B cell (primary cell): Measurements from ENCODE around the gene TSC22D1. TPM values are rescaled to one million over a fixed set of nuclear protein-coding genes. Genes with fewer than 3 reads are reported as not detected.

Experiments used
- ATAC-seq: fragments of 200-7000 bp; cut with Tn5 transposase; one replicate; pipeline ENCODE4 v1.10.0; 2021; ENCODE audit warnings: low read depth, mild to moderate bottlenecking, moderate number of reproducible peaks, moderate library complexity
- CTCF ChIA-PET: fragments of 350-600 bp; sonication (Branson Sonifier 250); formaldehyde crosslinking; loops from one replicate; lab custom pipeline; 2021; ENCODE audit warnings: antibody characterized with exemption, inconsistent platforms; lab: Charles Lee
- POLR2A ChIA-PET: fragments of 350-600 bp; sonication (Branson Sonifier 250); formaldehyde crosslinking; loops from one replicate; lab custom pipeline; 2021; ENCODE audit warnings: antibody characterized with exemption; lab: Charles Lee
- DNase-seq: peaks from one replicate; pipeline ENCODE4 v3.0.0; 2013
- H2AFZ ChIP-seq: 2 replicates; pipeline ENCODE4 v1.6.1; 2012; ENCODE audit warnings: mild to moderate bottlenecking, low read depth, low read length; ENCODE audit not compliant: insufficient read depth, poor library complexity, severe bottlenecking
- H3K27ac ChIP-seq, 2 donors: 1 replicate in 1 of 2; 2 replicates in 1 of 2; pipeline ENCODE4 v1.5.1; 2012 to 2013; ENCODE audit warnings: low read length in 2 of 2, mild to moderate bottlenecking in 2 of 2, moderate library complexity in 1 of 2
- H3K27me3 ChIP-seq, 4 experiments: fragments of 200-600 bp in 1 of 4; sonication (generic) in 1 of 4; replicated peaks in 1 of 4; 1 replicate in 2 of 4; 2 replicates in 2 of 4; pipeline versions ENCODE4 v1.6.1 to v1.7.0; 2013 to 2016; ENCODE audit warnings: low read length in 3 of 4, mild to moderate bottlenecking in 2 of 4, mixed read lengths in 1 of 4, moderate library complexity in 1 of 4; ENCODE audit not compliant: insufficient read depth in 4 of 4, control insufficient read depth in 3 of 4; ENCODE audit errors: control extremely low read depth in 1 of 4
- H3K36me3 ChIP-seq, 2 experiments: replicated peaks in 1 of 2; 1 replicate in 1 of 2; 2 replicates in 1 of 2; pipeline versions ENCODE4 v1.6.1 to v1.7.1; 2013; ENCODE audit warnings: low read length in 1 of 2; ENCODE audit not compliant: insufficient read depth in 2 of 2, control insufficient read depth in 1 of 2; ENCODE audit errors: control extremely low read depth in 1 of 2, extremely low read depth in 1 of 2
- H3K4me1 ChIP-seq, 2 donors: fragments of 200-600 bp in 1 of 2; sonication (generic) in 1 of 2; 1 replicate in 1 of 2; 2 replicates in 1 of 2; pipeline versions ENCODE4 v1.5.1 to v1.6.1; 2013 to 2017; ENCODE audit warnings: low read length in 2 of 2; ENCODE audit not compliant: control insufficient read depth in 2 of 2, insufficient read depth in 2 of 2
- H3K4me2 ChIP-seq: replicated peaks from 2 replicates; pipeline ENCODE3; 2012; ENCODE audit warnings: mild to moderate bottlenecking, low read depth, low read length; ENCODE audit not compliant: poor library complexity, severe bottlenecking
- H3K4me3 ChIP-seq, 5 experiments: fragments of 200-600 bp in 1 of 5; sonication (generic) in 1 of 5; 1 replicate in 3 of 5; 2 replicates in 2 of 5; pipeline versions ENCODE4 v1.5.1 to v1.7.0; 2011 to 2016; ENCODE audit warnings: low read length in 4 of 5, mild to moderate bottlenecking in 4 of 5, low read depth in 2 of 5, control low read depth in 1 of 5, moderate library complexity in 1 of 5; ENCODE audit not compliant: insufficient read depth in 1 of 5; ENCODE audit errors: control extremely low read depth in 1 of 5, extremely low read depth in 1 of 5
- H3K79me2 ChIP-seq: fragments of 200-600 bp; sonication (generic); one replicate; pipeline ENCODE4 v1.6.0; 2016; ENCODE audit warnings: low read length; ENCODE audit not compliant: control insufficient read depth, insufficient read depth
- H3K9ac ChIP-seq: fragments of 200-600 bp; sonication (generic); 2 replicates; pipeline ENCODE4 v1.6.1; 2017; ENCODE audit warnings: mild to moderate bottlenecking, low read length, moderate library complexity
- H3K9me3 ChIP-seq, 3 donors: one replicate each; pipeline versions ENCODE4 v1.6.1 to v1.7.1; 2013; ENCODE audit warnings: low read length in 2 of 3; ENCODE audit not compliant: control insufficient read depth in 2 of 3, insufficient read depth in 1 of 3; ENCODE audit errors: control extremely low read depth in 1 of 3
- H4K20me1 ChIP-seq: 2 replicates; pipeline ENCODE4 v1.6.0; 2012; ENCODE audit warnings: mild to moderate bottlenecking, low read length; ENCODE audit not compliant: insufficient read depth, control insufficient read depth, poor library complexity, severe bottlenecking
- H3K27ac Mint-ChIP-seq: one replicate; pipeline ENCODE4 v1.8.0; 2021; ENCODE audit warnings: mixed read lengths
- H3K27me3 Mint-ChIP-seq: one replicate; pipeline ENCODE4 v1.8.0; 2021; ENCODE audit warnings: mixed read lengths
- H3K4me1 Mint-ChIP-seq: one replicate; pipeline ENCODE4 v1.8.0; 2021; ENCODE audit warnings: mixed read lengths
- H3K4me3 Mint-ChIP-seq: one replicate; pipeline ENCODE4 v1.8.0; 2021; ENCODE audit warnings: mixed read lengths
- H3K9me3 Mint-ChIP-seq: one replicate; pipeline ENCODE4 v1.8.0; 2022; ENCODE audit warnings: mixed read lengths; ENCODE audit not compliant: insufficient read depth
- CTCF ChIP-seq: fragments of 200-600 bp; IDR thresholded peaks from one replicate; pipeline ENCODE4 v1.8.0; 2022; ENCODE audit warnings: antibody characterized with exemption, mild to moderate bottlenecking
- EZH2 ChIP-seq: IDR thresholded peaks from 2 replicates; pipeline ENCODE4 v1.6.1; 2012; ENCODE audit warnings: borderline replicate concordance, low read depth, mild to moderate bottlenecking, moderate library complexity, low read length; ENCODE audit not compliant: insufficient read depth, poor library complexity, severe bottlenecking
- WGBS: methylation state at CpG from one replicate; pipeline ENCODE4 v1.1.5; 2013; ENCODE audit warnings: missing lambda C conversion rate; ENCODE audit not compliant: insufficient coverage; 5-methylcytosine and 5-hydroxymethylcytosine counted together
- intact Hi-C: fragments of 100-400 bp; cut with micrococcal nuclease; formaldehyde crosslinking; loops from one replicate; pipeline ENCODE4 v1.10.0; 2022
- polyA plus RNA-seq: library from polyadenylated mRNA; depleted of rRNA; stranded (reverse); fragments of >200 nt; gene quantifications from 2 replicates; pipeline ENCODE4 v1.2.3, GENCODE V29; 2012
- total RNA-seq, 2 donors: library from RNA; stranded (reverse); fragments of 120-200 nt in 1 of 2; gene quantifications; 1 replicate in 1 of 2; 2 replicates in 1 of 2; pipeline versions ENCODE4 v1.2.3 to v1.2.4, GENCODE V29; 2013 to 2022

Gene TSC22D1
- total and polyA plus RNA-seq, 2 donors (not counting 1 experiment from before 2014, with no cell fraction given), result 7.0 to 36.6 TPM

- H3K4me1 Mint-ChIP-seq, result no peaks in the 10 kb centered on the region
- Histone ChIP-seq H3K4me1 (no peaks in the 10 kb centered on the region), H3K36me3 (no peaks in the 10 kb centered on the region), H3K4me2 (no peak overlapping the region), H3K27ac (no peak overlapping the region), H2AFZ (no peak overlapping the region), H3K79me2 (no peaks in the 10 kb centered on the region), H3K4me3 (no peak overlapping the region), H4K20me1 (no peaks in the 10 kb centered on the region), H3K27me3 (peaks cover 0 to 2% (median 0%) of the 10 kb centered on the region in 4 experiments), H3K9me3 (no peaks in the 10 kb centered on the region), H3K9ac (no peak overlapping the region)
- no peak overlapping the region for H3K4me3 Mint-ChIP-seq
- TF ChIP-seq CTCF (no peak), EZH2 (no peak)
- WGBS, result 68% methylated on average over 5 of the region's 6 CpGs
- ChIA-PET CTCF (no interaction called here), POLR2A (no interaction called here)
- DNase-seq, result no peak
- H3K27me3 Mint-ChIP-seq, result peaks cover 26% of the 10 kb centered on the region
- intact Hi-C loops, result no loop called here
- no peak overlapping the region for H3K27ac Mint-ChIP-seq
- no peak for ATAC-seq
- H3K9me3 Mint-ChIP-seq, result no peaks in the 10 kb centered on the region
Observed at GRCh38 chr13:44410328-44410859, 165.7 kb downstream of the TSC22D1 start.

- ChIA-PET POLR2A (no interaction called here), CTCF (no interaction called here)
- DNase-seq, result no peak
- WGBS, result 85% methylated on average over 2 of the region's 4 CpGs
- no peaks in the 10 kb centered on the region for H3K36me3 ChIP-seq
- H3K79me2 ChIP-seq, result no peaks in the 10 kb centered on the region
- H3K27me3 ChIP-seq, result peaks cover 0 to 2% (median 0%) of the 10 kb centered on the region in 4 experiments
- H3K4me1 ChIP-seq, result no peaks in the 10 kb centered on the region
- no peaks in the 10 kb centered on the region for H4K20me1 ChIP-seq
- no peaks in the 10 kb centered on the region for H3K9me3 Mint-ChIP-seq
- H3K4me3 ChIP-seq, result no peak overlapping the region
- no peaks in the 10 kb centered on the region for H3K9me3 ChIP-seq
- no peak overlapping the region for H3K9ac ChIP-seq
- H3K4me1 Mint-ChIP-seq, result no peaks in the 10 kb centered on the region
- no peak overlapping the region for H3K4me3 Mint-ChIP-seq
- no peak overlapping the region for H2AFZ ChIP-seq
- H3K27ac Mint-ChIP-seq, result no peak overlapping the region
- H3K27me3 Mint-ChIP-seq, result peaks cover 30% of the 10 kb centered on the region
- no peak overlapping the region for H3K4me2 ChIP-seq
- no peak overlapping the region for H3K27ac ChIP-seq
- intact Hi-C loops, result no loop called here
- ATAC-seq, result no peak
- TF ChIP-seq CTCF (no peak), EZH2 (no peak)
Observed at GRCh38 chr13:44409595-44409994, 166.5 kb downstream of the TSC22D1 start.
